Neural cell (in vitro differentiated cells): ENCODE measurements around the gene ARL10.

Experiments used
- CTCF ChIP-seq: fragments of 450-650 bp; IDR thresholded peaks from 2 replicates; pipeline ENCODE4 v1.5.1; 2014; ENCODE audit warnings: antibody characterized with exemption, mild to moderate bottlenecking, moderate library complexity; ENCODE audit not compliant: poor library complexity, severe bottlenecking
- EP300 ChIP-seq: fragments of 450-650 bp; conservative IDR thresholded peaks from 2 replicates; pipeline ENCODE4 v1.6.1; 2014; ENCODE audit warnings: antibody characterized with exemption, mild to moderate bottlenecking, moderate library complexity; ENCODE audit not compliant: poor library complexity, severe bottlenecking
- EZH2 ChIP-seq: fragments of 200-600, 300-800 bp; shearing (Covaris generic), sonication (generic); IDR thresholded peaks from 2 replicates; pipeline ENCODE4 v1.6.1; 2014; ENCODE audit warnings: antibody characterized with exemption, low read length, borderline replicate concordance, mild to moderate bottlenecking; ENCODE audit not compliant: insufficient read depth, poor library complexity, severe bottlenecking
- POLR2AphosphoS5 ChIP-seq: IDR thresholded peaks from 2 replicates; pipeline ENCODE4 v1.6.1; 2012
- RAD21 ChIP-seq: fragments of 450-650 bp; conservative IDR thresholded peaks from 2 replicates; pipeline ENCODE4 v1.6.1; 2014; ENCODE audit warnings: antibody characterized with exemption, mild to moderate bottlenecking, moderate library complexity
- TAF1 ChIP-seq: IDR thresholded peaks from 2 replicates; pipeline ENCODE4 v1.6.1; 2012; ENCODE audit warnings: low read depth

GRCh38 chr5:176352116-176352878 lies 13.0 kb upstream of the ARL10 start:
- no peak for TF ChIP-seq CTCF
- TF ChIP-seq TAF1, result no peak
- no peak for TF ChIP-seq EZH2
- TF ChIP-seq EP300, result no peak
- TF ChIP-seq POLR2AphosphoS5, result no peak
- TF ChIP-seq RAD21, result no peak
